ENCODE results near the gene HCN1.
"Not testable (repeated sequence)": the region's sequence is repeated elsewhere in the genome, so short reads cannot be mapped to it uniquely, and the experiment has no call there.

HCN1 gene

GRCh38 chr5:45371423-45371822 lies 324.8 kb downstream of the HCN1 start:
- H3K4me1 ChIP-seq (ENCODE audit: insufficient read depth, low read length); H3K27ac ChIP-seq (ENCODE audit: low read length); H3K4me3 ChIP-seq (ENCODE audit: low read length); H3K9ac ChIP-seq (ENCODE audit: low read depth, low read length); H3K36me3 ChIP-seq (ENCODE audit: insufficient read depth, low read depth, low read length); H3K27me3 ChIP-seq (ENCODE audit: insufficient read depth, low read length); H3K9me3 ChIP-seq (ENCODE audit: insufficient read depth, low read depth, low read length): not testable (repeated sequence)

- Histone ChIP-seq H3K27ac (ENCODE audit: low read length) (no peak overlapping the region), H3K9ac (ENCODE audit: low read depth, low read length) (no peak overlapping the region), H3K36me3 (ENCODE audit: insufficient read depth, low read depth, low read length) (no peaks in the 10 kb centered on the region), H3K27me3 (ENCODE audit: insufficient read depth, low read length) (no peaks in the 10 kb centered on the region), H3K4me1 (ENCODE audit: insufficient read depth, low read length) (no peaks in the 10 kb centered on the region), H3K9me3 (ENCODE audit: insufficient read depth, low read depth, low read length) (no peaks in the 10 kb centered on the region), H3K4me3 (ENCODE audit: low read length) (no peak overlapping the region)
Observed at GRCh38 chr5:45355189-45355992, 340.8 kb downstream of the HCN1 start.

DNA sequence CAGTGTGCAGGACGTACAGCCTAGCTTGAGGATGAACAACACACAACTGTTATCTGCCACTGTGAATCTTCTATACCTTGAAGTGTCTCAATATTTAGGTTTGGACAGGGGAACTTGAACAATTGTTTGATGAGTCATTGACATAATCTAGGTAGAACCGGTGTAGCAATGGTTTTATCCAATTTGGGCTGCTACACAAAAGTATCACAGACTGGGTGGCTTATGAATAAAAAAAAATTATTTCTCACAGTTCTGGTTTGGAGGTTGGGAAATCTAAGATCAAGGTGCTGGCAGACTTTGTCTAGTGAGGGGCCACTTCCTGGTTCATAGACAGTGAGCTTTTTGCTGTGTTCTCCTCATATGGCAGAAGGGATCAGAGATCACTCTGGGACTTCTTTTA lies 359.7 kb downstream of the HCN1 start:
- Histone ChIP-seq H3K4me3 (ENCODE audit: low read length) (no peak overlapping the region), H3K9me3 (ENCODE audit: insufficient read depth, low read depth, low read length) (no peaks in the 10 kb centered on the region), H3K27me3 (ENCODE audit: insufficient read depth, low read length) (no peaks in the 10 kb centered on the region), H3K27ac (ENCODE audit: low read length) (no peak overlapping the region), H3K36me3 (ENCODE audit: insufficient read depth, low read depth, low read length) (no peaks in the 10 kb centered on the region), H3K9ac (ENCODE audit: low read depth, low read length) (no peak overlapping the region), H3K4me1 (ENCODE audit: insufficient read depth, low read length) (no peaks in the 10 kb centered on the region)

DNA sequence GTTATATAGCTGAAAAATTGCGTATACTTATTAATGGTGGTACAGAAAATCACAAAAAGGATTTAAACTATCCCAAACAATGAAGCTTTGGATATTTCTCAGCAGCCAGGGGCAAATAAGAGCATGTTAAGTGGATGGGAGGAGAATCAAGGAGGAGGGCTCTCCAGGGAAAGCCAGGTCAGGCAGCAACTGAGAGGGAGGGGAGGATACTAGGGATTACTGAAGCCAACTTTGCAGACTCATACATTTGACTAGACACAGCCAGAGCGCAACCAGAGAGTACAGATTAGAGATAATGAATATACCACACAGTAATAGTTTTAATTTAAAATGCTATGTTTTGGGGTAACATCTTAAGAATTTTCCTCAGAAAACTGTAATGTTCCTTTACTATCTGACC lies 360.2 kb downstream of the HCN1 start:
- no peaks in the 10 kb centered on the region for H3K4me1 ChIP-seq (ENCODE audit: insufficient read depth, low read length)
- no peaks in the 10 kb centered on the region for H3K36me3 ChIP-seq (ENCODE audit: insufficient read depth, low read depth, low read length)
- no peak overlapping the region for H3K9ac ChIP-seq (ENCODE audit: low read depth, low read length)
- H3K27ac ChIP-seq (ENCODE audit: low read length), result no peak overlapping the region
- H3K27me3 ChIP-seq (ENCODE audit: insufficient read depth, low read length), result no peaks in the 10 kb centered on the region
- H3K9me3 ChIP-seq (ENCODE audit: insufficient read depth, low read depth, low read length), result no peaks in the 10 kb centered on the region
- H3K4me3 ChIP-seq (ENCODE audit: low read length), result no peak overlapping the region

DNA sequence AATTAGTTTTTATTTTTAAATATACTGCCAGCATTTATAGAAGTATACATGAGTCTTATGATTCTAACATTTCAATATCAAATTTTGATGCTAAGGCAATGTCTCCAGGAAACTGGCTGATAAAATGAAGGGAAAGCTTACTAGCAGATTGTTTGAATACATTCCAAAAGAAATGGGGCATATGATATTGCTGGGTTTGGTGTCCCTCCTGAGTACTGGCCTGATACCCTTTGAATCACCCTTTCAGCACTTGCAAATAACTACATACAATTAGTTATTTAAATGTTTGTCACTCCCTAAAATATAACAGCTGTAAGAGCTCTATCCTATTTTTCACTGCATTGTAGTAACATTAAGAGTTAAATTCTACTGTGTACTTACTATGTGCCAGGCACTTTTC lies 360.8 kb downstream of the HCN1 start:
- Histone ChIP-seq H3K27ac (ENCODE audit: low read length) (no peak overlapping the region), H3K4me1 (ENCODE audit: insufficient read depth, low read length) (no peaks in the 10 kb centered on the region), H3K36me3 (ENCODE audit: insufficient read depth, low read depth, low read length) (no peaks in the 10 kb centered on the region), H3K9me3 (ENCODE audit: insufficient read depth, low read depth, low read length) (no peaks in the 10 kb centered on the region), H3K4me3 (ENCODE audit: low read length) (no peak overlapping the region), H3K9ac (ENCODE audit: low read depth, low read length) (no peak overlapping the region), H3K27me3 (ENCODE audit: insufficient read depth, low read length) (no peaks in the 10 kb centered on the region)

DNA sequence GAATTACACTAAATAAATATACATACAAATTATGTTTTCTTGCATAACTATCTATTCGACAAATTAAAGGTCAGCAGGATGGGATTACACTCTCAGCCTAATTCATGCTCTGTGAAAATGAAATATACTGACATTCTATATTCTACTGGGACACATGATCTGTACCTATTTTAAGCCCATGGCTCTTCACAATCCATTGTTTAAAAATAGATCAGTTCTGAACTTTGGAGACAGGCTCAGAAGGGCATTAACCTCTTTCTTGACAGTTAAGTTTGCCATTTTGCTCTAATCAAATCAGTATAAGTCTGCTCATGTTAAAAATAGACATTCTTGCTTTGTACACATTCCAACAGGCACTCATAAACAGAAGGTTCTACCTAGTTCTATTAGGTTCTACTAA lies 361.2 kb downstream of the HCN1 start:
- Histone ChIP-seq H3K4me3 (ENCODE audit: low read length) (no peak overlapping the region), H3K27ac (ENCODE audit: low read length) (no peak overlapping the region), H3K4me1 (ENCODE audit: insufficient read depth, low read length) (no peaks in the 10 kb centered on the region), H3K36me3 (ENCODE audit: insufficient read depth, low read depth, low read length) (no peaks in the 10 kb centered on the region), H3K9ac (ENCODE audit: low read depth, low read length) (no peak overlapping the region), H3K9me3 (ENCODE audit: insufficient read depth, low read depth, low read length) (no peaks in the 10 kb centered on the region), H3K27me3 (ENCODE audit: insufficient read depth, low read length) (no peaks in the 10 kb centered on the region)

DNA sequence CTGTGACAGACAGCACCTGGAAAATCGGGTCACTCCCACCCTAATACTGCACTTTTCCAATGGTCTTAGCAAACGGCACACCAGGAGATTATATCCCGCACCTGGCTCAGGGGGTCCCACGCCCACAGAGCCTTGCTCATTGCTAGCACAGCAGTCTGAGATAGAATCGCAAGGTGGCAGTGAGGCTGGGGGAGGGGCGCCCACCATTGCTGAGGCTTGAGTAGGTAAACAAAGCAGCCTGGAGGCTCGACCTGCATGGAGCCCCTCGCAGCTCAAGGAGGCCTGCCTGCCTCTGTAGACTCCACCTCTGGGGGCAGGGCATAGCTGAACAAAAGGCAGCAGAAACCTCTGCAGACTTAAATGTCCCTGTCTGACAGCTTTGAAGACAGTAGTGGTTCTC lies 383.6 kb downstream of the HCN1 start:
- not testable (repeated sequence) for H3K36me3 ChIP-seq (ENCODE audit: insufficient read depth, low read depth, low read length); H3K27me3 ChIP-seq (ENCODE audit: insufficient read depth, low read length); H3K4me1 ChIP-seq (ENCODE audit: insufficient read depth, low read length); H3K4me3 ChIP-seq (ENCODE audit: low read length); H3K27ac ChIP-seq (ENCODE audit: low read length); H3K9ac ChIP-seq (ENCODE audit: low read depth, low read length)
- peaks cover 26% of the 10 kb centered on the region for H3K9me3 ChIP-seq (ENCODE audit: insufficient read depth, low read depth, low read length)

DNA sequence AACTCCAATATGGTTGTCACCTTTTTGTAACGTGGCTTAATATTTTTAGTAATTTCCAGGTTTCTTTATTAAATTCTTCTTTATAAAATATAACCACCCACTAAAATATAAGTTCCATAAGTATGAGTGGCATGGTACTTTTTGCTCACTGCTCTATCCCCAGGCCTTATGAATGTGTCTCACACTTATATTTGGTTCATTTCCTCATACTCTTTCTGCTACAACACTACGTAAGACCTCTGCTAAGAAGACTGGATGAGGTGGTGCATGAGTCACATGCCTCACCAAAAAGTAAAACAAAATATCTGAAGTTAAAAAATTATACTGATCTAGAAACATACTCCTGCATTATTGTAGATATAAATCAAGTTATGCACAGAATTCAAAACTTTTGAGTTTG lies 400.9 kb downstream of the HCN1 start:
- H3K9me3 ChIP-seq (ENCODE audit: insufficient read depth, low read depth, low read length), result peaks cover 23% of the 10 kb centered on the region

GRCh38 chr5:45288746-45289145 lies 407.4 kb downstream of the HCN1 start:
- peaks cover 21% of the 10 kb centered on the region; the same call in 1 of the 2 replicates for H3K4me1 ChIP-seq (ENCODE audit: insufficient read depth, low read length)
- no peak overlapping the region for H3K4me3 ChIP-seq (ENCODE audit: low read length)
- peaks cover 6% of the 10 kb centered on the region; the same call in 1 of the 2 replicates for H3K9me3 ChIP-seq (ENCODE audit: insufficient read depth, low read depth, low read length)
- H3K9ac ChIP-seq (ENCODE audit: low read depth, low read length), result no peak overlapping the region
- H3K27me3 ChIP-seq (ENCODE audit: insufficient read depth, low read length), result no peaks in the 10 kb centered on the region
- H3K36me3 ChIP-seq (ENCODE audit: insufficient read depth, low read depth, low read length), result peaks cover 6% of the 10 kb centered on the region; the same call in 1 of the 2 replicates
- H3K27ac ChIP-seq (ENCODE audit: low read length), result no peak overlapping the region

More for the DNA sequence above, 400.9 kb downstream of the HCN1 start:
- no peak overlapping the region for H3K4me3 ChIP-seq (ENCODE audit: low read length)
- H3K4me1 ChIP-seq (ENCODE audit: insufficient read depth, low read length), result no peaks in the 10 kb centered on the region
- H3K36me3 ChIP-seq (ENCODE audit: insufficient read depth, low read depth, low read length), result peaks cover 4% of the 10 kb centered on the region; the same call in 1 of the 2 replicates
- H3K27ac ChIP-seq (ENCODE audit: low read length), result no peak overlapping the region
- no peaks in the 10 kb centered on the region for H3K27me3 ChIP-seq (ENCODE audit: insufficient read depth, low read length)
- no peak overlapping the region for H3K9ac ChIP-seq (ENCODE audit: low read depth, low read length)

DNA sequence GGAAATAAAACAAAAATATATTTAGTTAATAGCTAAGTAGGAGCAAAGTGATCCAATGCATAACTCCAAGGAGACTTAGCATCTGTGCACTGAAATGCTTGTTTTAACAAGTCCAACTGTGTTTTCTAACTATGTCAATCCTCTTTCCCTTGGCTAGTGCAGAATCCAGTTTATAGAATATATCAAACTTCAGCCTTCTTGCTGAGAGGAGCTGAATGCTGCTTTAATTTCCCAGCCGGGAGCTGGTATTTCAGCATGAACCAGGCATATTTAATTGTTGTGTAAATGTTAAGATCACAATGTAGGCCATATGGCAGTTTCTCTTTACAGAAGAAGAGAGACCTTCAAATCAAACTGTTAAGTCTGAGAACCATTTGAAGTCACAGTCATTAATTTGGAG lies 411.7 kb downstream of the HCN1 start:
- Histone ChIP-seq H3K4me1 (ENCODE audit: insufficient read depth, low read length) (peaks cover 23% of the 10 kb centered on the region; the same call in 1 of the 2 replicates), H3K27me3 (ENCODE audit: insufficient read depth, low read length) (no peaks in the 10 kb centered on the region), H3K9ac (ENCODE audit: low read depth, low read length) (no peak overlapping the region), H3K27ac (ENCODE audit: low read length) (no peak overlapping the region), H3K36me3 (ENCODE audit: insufficient read depth, low read depth, low read length) (peaks cover 6% of the 10 kb centered on the region; the same call in 1 of the 2 replicates), H3K9me3 (ENCODE audit: insufficient read depth, low read depth, low read length) (peaks cover 11% of the 10 kb centered on the region), H3K4me3 (ENCODE audit: low read length) (no peak overlapping the region)

- no peak overlapping the region for H3K27ac ChIP-seq (ENCODE audit: low read length)
- peaks cover 18% of the 10 kb centered on the region; the same call in 1 of the 2 replicates for H3K4me1 ChIP-seq (ENCODE audit: insufficient read depth, low read length)
- H3K36me3 ChIP-seq (ENCODE audit: insufficient read depth, low read depth, low read length), result peaks cover 6% of the 10 kb centered on the region; the same call in 1 of the 2 replicates
- peaks cover 11% of the 10 kb centered on the region for H3K9me3 ChIP-seq (ENCODE audit: insufficient read depth, low read depth, low read length)
- H3K4me3 ChIP-seq (ENCODE audit: low read length), result no peak overlapping the region
- H3K27me3 ChIP-seq (ENCODE audit: insufficient read depth, low read length), result no peaks in the 10 kb centered on the region
- no peak overlapping the region for H3K9ac ChIP-seq (ENCODE audit: low read depth, low read length)
Observed at GRCh38 chr5:45281081-45281480, 415.1 kb downstream of the HCN1 start.

DNA sequence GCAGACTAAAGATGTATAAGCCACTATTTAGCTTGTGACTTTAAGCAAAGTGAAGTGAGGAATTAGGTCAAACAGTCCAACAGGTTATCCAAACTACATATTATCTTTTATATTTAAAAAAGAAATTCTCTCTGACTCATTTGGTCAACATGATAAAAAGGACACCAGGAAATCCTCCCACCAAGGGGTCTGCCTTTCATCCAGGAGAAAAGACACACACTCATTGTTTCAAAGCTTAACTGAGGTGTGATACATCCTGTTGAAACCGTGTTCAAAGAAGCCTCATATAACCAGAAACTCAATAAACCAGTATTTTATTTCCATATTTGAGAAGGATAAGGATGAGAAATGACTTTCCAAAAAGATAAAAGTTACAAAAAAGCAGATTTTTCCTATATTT lies 417.1 kb downstream of the HCN1 start:
- Histone ChIP-seq H3K9ac (ENCODE audit: low read depth, low read length) (no peak overlapping the region), H3K27ac (ENCODE audit: low read length) (peak overlapping the region; percentile 61), H3K4me1 (ENCODE audit: insufficient read depth, low read length) (peaks cover 14% of the 10 kb centered on the region; the same call in 1 of the 2 replicates), H3K9me3 (ENCODE audit: insufficient read depth, low read depth, low read length) (peaks cover 11% of the 10 kb centered on the region), H3K36me3 (ENCODE audit: insufficient read depth, low read depth, low read length) (peaks cover 6% of the 10 kb centered on the region; the same call in 1 of the 2 replicates), H3K27me3 (ENCODE audit: insufficient read depth, low read length) (no peaks in the 10 kb centered on the region), H3K4me3 (ENCODE audit: low read length) (no peak overlapping the region)

Measured in iPS-20b (cell line).